GM19395 (cell line): Measurements from ENCODE around the gene LDB3.

Experiments used
- ATAC-seq: cut with Tn5 transposase; IDR thresholded peaks from one replicate; pipeline ENCODE4 v1.9.1; 2021; ENCODE audit warnings: mild to moderate bottlenecking, moderate library complexity; ENCODE audit not compliant: unreplicated experiment

The LDB3 gene

GRCh38 chr10:86663576-86664339 lies 4.6 kb upstream of the LDB3 start:
- no peak for ATAC-seq

GRCh38 chr10:86664341-86665217 lies 3.7 kb upstream of the LDB3 start:
- ATAC-seq, result no peak

GRCh38 chr10:86665218-86665607 lies 3.1 kb upstream of the LDB3 start:
- ATAC-seq, result no peak

DNA sequence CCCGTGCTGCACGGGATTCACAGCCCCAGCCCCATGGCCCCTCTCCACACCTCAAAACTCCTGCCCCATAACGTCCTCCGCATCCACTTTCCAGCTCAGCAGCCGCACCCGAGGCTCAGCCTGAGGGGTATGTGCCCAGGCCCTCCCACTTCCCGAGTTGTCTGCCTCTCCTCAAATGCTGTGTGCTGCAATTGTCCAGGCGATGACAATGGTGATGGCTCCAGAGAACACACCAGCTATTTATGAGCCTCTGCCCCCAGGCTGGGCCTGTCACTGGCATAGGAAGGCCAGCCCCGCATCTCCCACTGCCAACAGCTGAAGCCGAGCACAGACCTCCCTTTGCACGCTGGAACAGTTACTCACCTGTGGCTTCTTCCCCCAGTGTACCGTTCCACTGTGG lies 2.4 kb upstream of the LDB3 start:
- no peak for ATAC-seq

- ATAC-seq, result no peak
Observed at GRCh38 chr10:86666538-86666937, 1.8 kb upstream of the LDB3 start.

- ATAC-seq, result no peak
Observed at GRCh38 chr10:86667421-86668181, 710 bp upstream of the LDB3 start.

DNA sequence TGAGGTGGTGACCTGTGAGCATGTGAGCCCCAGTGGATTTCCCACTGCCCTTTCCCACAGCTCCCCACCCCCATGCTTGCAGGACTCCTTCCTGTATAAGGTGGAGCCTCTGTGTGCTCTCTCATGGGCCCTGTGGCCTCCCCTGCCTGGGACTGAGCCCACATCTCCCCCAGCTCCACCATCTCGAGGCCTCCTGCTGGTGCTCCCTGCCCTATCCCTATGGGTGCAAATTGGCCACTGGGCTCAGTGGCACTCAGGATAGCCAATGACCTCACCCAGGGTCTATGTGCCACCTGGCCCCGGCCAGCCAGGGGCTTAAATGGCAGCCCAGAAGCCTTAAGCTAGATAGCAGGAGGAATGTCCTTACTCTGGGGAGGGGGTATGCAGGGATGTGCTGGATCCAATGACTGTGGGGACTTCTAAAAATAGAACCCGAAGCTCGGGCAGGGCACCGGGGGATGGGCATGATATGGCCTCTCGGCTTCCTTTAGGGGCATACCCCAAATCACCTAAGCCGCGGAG lies 2.0 kb downstream of the LDB3 start:
- ATAC-seq, result no peak

DNA sequence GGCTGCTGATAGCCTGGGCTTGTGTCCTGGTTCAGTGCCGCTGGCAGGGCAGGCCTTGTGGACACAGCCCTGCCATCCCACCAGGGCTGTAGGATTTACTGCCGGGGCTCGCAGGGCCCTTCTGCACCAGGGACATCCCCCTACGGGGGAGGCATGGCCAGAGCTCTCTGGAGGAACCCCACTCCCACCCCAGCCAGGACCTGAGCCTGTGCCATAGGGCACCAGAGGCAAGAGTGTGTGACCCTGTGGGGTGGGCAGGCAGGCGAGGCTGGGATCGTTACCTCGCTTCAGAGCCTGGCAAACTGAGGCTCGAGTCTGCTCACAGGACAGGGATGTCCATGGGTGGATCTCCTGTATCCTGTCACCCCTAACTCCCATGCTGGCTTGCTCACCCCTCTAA lies 2.6 kb downstream of the LDB3 start:
- no peak for ATAC-seq

GRCh38 chr10:86671419-86671818 lies 3.1 kb downstream of the LDB3 start:
- ATAC-seq, result no peak

GRCh38 chr10:86671985-86672710 lies 3.8 kb downstream of the LDB3 start:
- ATAC-seq, result no peak

DNA sequence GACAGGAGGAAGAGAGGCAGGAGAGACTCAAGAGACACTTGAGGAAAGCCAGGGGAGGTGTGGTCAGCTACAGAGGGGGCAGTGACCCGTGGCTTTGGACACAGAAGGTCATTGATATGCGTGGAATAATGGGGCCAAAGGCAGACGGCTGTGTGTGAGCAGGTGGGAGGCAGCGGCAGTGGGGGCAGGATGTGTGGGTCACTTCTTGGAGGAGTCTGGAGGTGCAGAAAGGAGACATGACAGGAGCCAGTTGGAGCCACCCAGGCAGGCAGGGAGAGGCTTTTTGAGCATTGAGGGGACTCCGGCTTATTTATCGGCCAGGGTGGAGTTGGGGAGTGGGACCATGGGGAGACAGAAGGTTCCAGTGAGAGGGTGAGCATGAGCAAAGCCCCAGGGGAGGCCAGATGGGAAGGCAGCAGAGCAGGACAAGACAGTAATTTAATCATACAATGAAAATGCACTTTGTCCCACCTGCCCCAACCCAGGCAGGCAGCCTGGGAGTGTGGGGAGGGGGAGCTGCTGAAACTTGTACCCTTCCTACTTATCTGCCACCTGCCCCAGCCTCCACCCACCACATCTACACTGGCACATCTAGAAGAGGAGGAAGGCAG lies 5.0 kb downstream of the LDB3 start:
- no peak for ATAC-seq

GRCh38 chr10:86673827-86674581 lies 5.7 kb downstream of the LDB3 start:
- ATAC-seq, result no peak

GRCh38 chr10:86674912-86675311 lies 6.6 kb downstream of the LDB3 start:
- ATAC-seq, result no peak

- no peak for ATAC-seq
Observed at GRCh38 chr10:86677374-86677773, 9.1 kb downstream of the LDB3 start.

GRCh38 chr10:86678999-86679792 lies 10.9 kb downstream of the LDB3 start:
- ATAC-seq, result peak; percentile 59

- no peak for ATAC-seq
Observed at GRCh38 chr10:86681047-86681446, 12.7 kb downstream of the LDB3 start.

DNA sequence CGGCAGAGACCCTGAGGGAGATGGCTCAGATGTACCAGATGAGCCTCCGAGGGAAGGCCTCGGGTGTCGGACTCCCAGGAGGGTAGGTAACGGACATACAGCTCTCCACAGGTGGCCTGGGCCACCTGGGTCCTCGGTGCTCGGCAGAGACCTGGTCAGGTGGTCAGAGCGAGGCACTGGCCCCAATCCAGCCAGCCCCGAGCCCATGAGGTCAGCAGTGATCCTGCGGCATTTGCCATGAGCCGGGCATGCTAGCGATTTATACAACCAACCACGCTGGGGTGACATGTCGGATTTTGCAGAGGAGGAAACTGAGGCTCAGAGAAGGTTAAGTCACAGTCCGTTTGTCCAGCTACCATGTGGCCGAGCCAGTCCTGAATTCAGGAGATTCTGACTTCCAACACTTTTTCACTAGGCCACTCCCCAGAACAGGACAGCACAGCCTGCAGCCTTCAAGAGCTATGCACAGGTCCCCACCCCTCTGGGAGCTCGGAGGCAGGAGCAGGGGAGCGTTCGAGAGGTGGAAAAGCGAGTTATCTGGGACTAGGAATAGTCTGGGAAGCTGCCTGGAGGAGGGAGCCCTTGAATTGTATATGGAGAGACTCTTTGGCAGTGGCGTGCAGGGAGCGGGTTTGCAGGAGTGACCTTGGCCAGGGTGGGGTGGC lies 13.5 kb downstream of the LDB3 start:
- ATAC-seq, result no peak

DNA sequence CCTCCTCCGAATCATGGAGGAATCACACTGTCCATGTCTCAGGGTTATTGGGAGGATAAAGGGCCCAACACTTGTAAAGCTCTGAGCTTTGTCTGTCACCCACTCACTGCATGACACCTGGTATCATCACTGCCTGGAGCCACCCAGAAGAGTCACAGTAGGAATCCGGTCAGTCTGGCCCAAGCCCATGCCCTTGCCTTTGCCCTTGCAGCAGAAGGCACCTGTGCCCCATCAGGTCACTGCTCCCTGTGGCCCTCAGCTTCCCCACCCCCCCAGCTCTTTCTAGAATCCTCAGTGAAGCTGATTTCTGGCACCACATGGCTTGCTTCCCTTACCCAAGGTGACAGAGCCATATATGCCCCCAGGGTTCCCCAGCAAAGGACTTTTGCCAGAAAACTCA lies 14.4 kb downstream of the LDB3 start:
- no peak for ATAC-seq
